H1 (cell line): Measurements from ENCODE around the gene WDFY4. TPM values are rescaled to one million over a fixed set of nuclear protein-coding genes. Genes with fewer than 3 reads are reported as not detected.

ENCODE experiments used
- CBX5 ChIP-seq: fragments of 300-800, 300-1000 bp; sonication (generic); IDR thresholded peaks from 2 replicates; pipeline ENCODE4 v1.7.1; 2016; ENCODE audit warnings: antibody characterized with exemption, low read length, low read depth
- TEAD4 ChIP-seq: IDR thresholded peaks from 2 replicates; pipeline ENCODE4 v1.6.1; 2012; ENCODE audit warnings: low read depth, low read length, inconsistent platforms, mixed read lengths
- polyA plus RNA-seq, 7 experiments: library from polyadenylated mRNA; depleted of rRNA in 3 of 7; stranded (reverse) in 5 of 7; unstranded in 2 of 7; fragments of >200 nt in 5 of 7; fragments of 200-250 nt in 2 of 7; gene quantifications; 1 replicate in 5 of 7; 2 replicates in 1 of 7; 4 replicates in 1 of 7; pipeline versions ENCODE4 v1.2.1 to v1.2.3, GENCODE V29; 2011 to 2013; ENCODE audit warnings: missing spikeins in 2 of 7, mixed read lengths in 2 of 7
- total RNA-seq: library from RNA; stranded (reverse); fragmentation: NEBNext Ultra II Directional; extraction: Animal tissue kit (Norgen Biotek cat#: 25700); gene quantifications from 2 replicates; pipeline ENCODE4 v1.2.1, GENCODE V29; 2021

The WDFY4 gene
- total and polyA plus RNA-seq, 2 of the 8 experiments (the other 6 are each of a cell fraction or from before 2014, with no cell fraction given): not detected

DNA sequence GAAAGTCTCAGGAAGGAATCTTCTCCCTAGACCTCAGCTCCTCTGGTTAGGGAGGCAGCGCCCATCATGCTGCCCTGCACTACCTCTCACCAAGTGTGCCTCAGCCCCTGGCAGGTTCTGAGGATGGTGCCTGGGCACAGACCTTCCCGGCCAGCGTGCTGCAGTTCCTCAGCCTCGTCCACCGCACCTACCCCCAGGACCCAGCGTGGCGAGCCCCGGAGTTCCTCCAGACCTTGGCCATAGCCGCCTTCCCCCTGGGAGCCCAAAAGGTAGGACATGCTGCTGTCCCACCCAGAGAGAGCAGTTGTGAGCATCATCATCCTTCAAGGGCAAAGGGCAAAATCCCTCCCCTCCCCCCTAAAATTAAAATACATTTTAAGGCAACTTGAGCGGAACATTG, 132.5 kb downstream of the WDFY4 start (continued):
- TF ChIP-seq CBX5: no peak
- no peak for TF ChIP-seq TEAD4
